SK-N-SH (cell line): ENCODE data around the gene LRRC51. TPM values are rescaled to one million over a fixed set of nuclear protein-coding genes. Genes with fewer than 3 reads are reported as not detected.

Source experiments
- CTCF ChIA-PET: fragments of 300-600, 350-600 bp; formaldehyde crosslinking; extraction: SDS; loops from one replicate; lab custom pipeline; 2021; lab: Yijun Ruan, JAX
- POLR2A ChIA-PET: fragments of 350-600 bp; sonication (Branson Sonifier 250); formaldehyde crosslinking; extraction: SDS; loops from one replicate; lab custom pipeline; 2020; ENCODE audit warnings: antibody characterized with exemption, inconsistent platforms; lab: Yijun Ruan, JAX
- DNase-seq: peaks from one replicate; pipeline ENCODE4 v3.0.0; 2012
- H2AFZ ChIP-seq: fragments of 200-600 bp; sonication (generic); 2 replicates; pipeline ENCODE4 v1.8.1; 2016; ENCODE audit warnings: antibody characterized with exemption, mild to moderate bottlenecking, low read depth
- H3F3A ChIP-seq: fragments of 200-600 bp; sonication (generic); replicated peaks from 2 replicates; pipeline ENCODE3; 2016; ENCODE audit warnings: antibody characterized with exemption, mild to moderate bottlenecking; ENCODE audit not compliant: insufficient read depth
- H3K27ac ChIP-seq, 2 experiments: fragments of 200-500 bp in 1 of 2; fragments of 200-600 bp in 1 of 2; sonication (Bioruptor generic) in 1 of 2; sonication (generic), shearing (Covaris generic) in 1 of 2; 2 replicates each; pipeline versions ENCODE4 v1.5.1 to v1.6.1; 2014 to 2016; ENCODE audit warnings: low read depth in 2 of 2, inconsistent platforms in 1 of 2, low read length in 1 of 2, mild to moderate bottlenecking in 1 of 2, mixed read lengths in 1 of 2
- H3K27me3 ChIP-seq: fragments of 200-600 bp; sonication (generic), shearing (Covaris generic); 2 replicates; pipeline ENCODE4 v1.6.1; 2016; ENCODE audit warnings: mixed run types; ENCODE audit not compliant: insufficient read depth
- H3K36me3 ChIP-seq, 2 experiments: fragments of 200-500 bp in 1 of 2; fragments of 200-600 bp in 1 of 2; sonication (Bioruptor generic) in 1 of 2; sonication (generic) in 1 of 2; replicated peaks in 1 of 2; 2 replicates each; pipeline versions ENCODE3 to v1.5.1; 2014 to 2016; ENCODE audit warnings: low read length in 1 of 2, mild to moderate bottlenecking in 1 of 2; ENCODE audit not compliant: insufficient read depth in 2 of 2, control insufficient read depth in 1 of 2
- H3K4me1 ChIP-seq, 2 experiments: fragments of 200-500 bp in 1 of 2; fragments of 200-600 bp in 1 of 2; sonication (Bioruptor generic) in 1 of 2; sonication (generic), shearing (Covaris generic) in 1 of 2; 2 replicates each; pipeline versions ENCODE4 v1.5.1 to v1.6.1; 2014 to 2016; ENCODE audit warnings: low read depth in 1 of 2, low read length in 1 of 2, mixed run types in 1 of 2; ENCODE audit not compliant: insufficient read depth in 2 of 2, control insufficient read depth in 1 of 2
- H3K4me2 ChIP-seq: fragments of 200-600 bp; sonication (generic), shearing (Covaris generic); 2 replicates; pipeline ENCODE4 v1.6.1; 2017; ENCODE audit warnings: mixed run types
- H3K4me3 ChIP-seq, 2 experiments: fragments of 200-500 bp in 1 of 2; fragments of 200-600 bp in 1 of 2; sonication (Bioruptor generic) in 1 of 2; sonication (generic), shearing (Covaris generic) in 1 of 2; 2 replicates each; pipeline versions ENCODE4 v1.5.1 to v1.8.1; 2014 to 2016; ENCODE audit warnings: low read depth in 2 of 2, inconsistent platforms in 1 of 2, low read length in 1 of 2, mild to moderate bottlenecking in 1 of 2, mixed read lengths in 1 of 2, moderate library complexity in 1 of 2
- H3K79me2 ChIP-seq: fragments of 200-600 bp; sonication (generic); 2 replicates; pipeline ENCODE4 v1.8.1; 2017; ENCODE audit warnings: mild to moderate bottlenecking; ENCODE audit not compliant: insufficient read depth
- H3K9ac ChIP-seq: fragments of 200-600 bp; sonication (generic); 2 replicates; pipeline ENCODE4 v1.6.1; 2017; ENCODE audit warnings: mixed run types
- H3K9me2 ChIP-seq: fragments of 200-600 bp; sonication (generic); 2 replicates; pipeline ENCODE4 v1.6.1; 2017; ENCODE audit warnings: mixed run types
- H3K9me3 ChIP-seq: fragments of 200-600 bp; sonication (generic); 2 replicates; pipeline ENCODE4 v1.6.1; 2017; ENCODE audit warnings: mixed run types, mild to moderate bottlenecking, moderate library complexity
- H4K20me1 ChIP-seq: fragments of 200-600 bp; sonication (generic); 2 replicates; pipeline ENCODE4 v1.6.1; 2017; ENCODE audit warnings: mild to moderate bottlenecking, mixed run types; ENCODE audit not compliant: insufficient read depth
- CHD2 ChIP-seq: fragments of 150-350 bp; IDR thresholded peaks from 2 replicates; pipeline ENCODE4 v1.6.1; 2018; ENCODE audit warnings: low read length; ENCODE audit not compliant: partially characterized antibody
- CTCF ChIP-seq: fragments of 200-600 bp; sonication (generic); IDR thresholded peaks from 2 replicates; pipeline ENCODE4 v1.6.1; 2017; ENCODE audit warnings: antibody characterized with exemption, mild to moderate bottlenecking, moderate library complexity
- ELF1 ChIP-seq: IDR thresholded peaks from 2 replicates; pipeline ENCODE4 v1.4.0; 2012
- EP300 ChIP-seq, 2 experiments: IDR thresholded peaks; 2 replicates each; pipeline versions ENCODE4 v1.4.0 to v1.6.1; 2012; ENCODE audit warnings: borderline replicate concordance in 1 of 2, low read depth in 1 of 2, low read length in 1 of 2
- FOSL2 ChIP-seq: IDR thresholded peaks from 2 replicates; pipeline ENCODE4 v1.4.0; 2012; ENCODE audit warnings: low read depth, mild to moderate bottlenecking, moderate library complexity, borderline replicate concordance
- GABPA ChIP-seq: IDR thresholded peaks from 2 replicates; pipeline ENCODE4 v1.4.0; 2012; ENCODE audit warnings: low read depth, mild to moderate bottlenecking
- GATA2 ChIP-seq: sonication (generic); formaldehyde crosslinking; IDR thresholded peaks from 2 replicates; pipeline ENCODE4 v1.5.0; 2020; ENCODE audit warnings: mild to moderate bottlenecking, missing genetic modification reagents
- JUND ChIP-seq: IDR thresholded peaks from 2 replicates; pipeline ENCODE4 v1.4.0; 2012
- MXI1 ChIP-seq: IDR thresholded peaks from 2 replicates; pipeline ENCODE4 v1.6.1; 2012; ENCODE audit warnings: mild to moderate bottlenecking, low read depth, low read length, improper control_type of control experiment
- NFIC ChIP-seq: IDR thresholded peaks from 2 replicates; pipeline ENCODE4 v1.4.0; 2012; ENCODE audit warnings: borderline replicate concordance
- NRF1 ChIP-seq: IDR thresholded peaks from 2 replicates; pipeline ENCODE4 v1.6.1; 2012; ENCODE audit warnings: low read depth, mild to moderate bottlenecking, low read length
- PBX3 ChIP-seq: IDR thresholded peaks from 2 replicates; pipeline ENCODE4; 2012
- RAD21 ChIP-seq: IDR thresholded peaks from 2 replicates; pipeline ENCODE4 v1.6.1; 2012; ENCODE audit warnings: mild to moderate bottlenecking, low read length
- RCOR1 ChIP-seq: fragments of 150-350 bp; IDR thresholded peaks from 2 replicates; pipeline ENCODE4 v1.6.1; 2017; ENCODE audit warnings: antibody characterized with exemption, low read length
- RFX5 ChIP-seq: IDR thresholded peaks from 2 replicates; pipeline ENCODE4 v1.6.1; 2012; ENCODE audit warnings: mild to moderate bottlenecking, improper control_type of control experiment, low read length
- RXRA ChIP-seq: IDR thresholded peaks from 2 replicates; pipeline ENCODE4 v1.4.0; 2012; ENCODE audit warnings: low read depth, mild to moderate bottlenecking, borderline replicate concordance
- SMC3 ChIP-seq: IDR thresholded peaks from 2 replicates; pipeline ENCODE4 v1.6.1; 2012; ENCODE audit warnings: low read depth, low read length, improper control_type of control experiment
- TEAD4 ChIP-seq: IDR thresholded peaks from 2 replicates; pipeline ENCODE4 v1.4.0; 2012; ENCODE audit warnings: mild to moderate bottlenecking, borderline replicate concordance; ENCODE audit not compliant: insufficient read depth
- USF1 ChIP-seq: IDR thresholded peaks from 2 replicates; pipeline ENCODE4 v1.4.0; 2012; ENCODE audit warnings: low read depth, borderline replicate concordance
- USF2 ChIP-seq: fragments of 150-350 bp; IDR thresholded peaks from 2 replicates; pipeline ENCODE4 v1.6.1; 2017; ENCODE audit warnings: antibody characterized with exemption, low read length, low read depth, borderline replicate concordance
- YY1 ChIP-seq: IDR thresholded peaks from 2 replicates; pipeline ENCODE4 v1.4.0; 2012; ENCODE audit warnings: low read depth, mild to moderate bottlenecking
- WGBS: methylation state at CpG from one replicate; pipeline ENCODE4 v1.1.6; 2017; ENCODE audit warnings: low lambda C conversion rate; 5-methylcytosine and 5-hydroxymethylcytosine counted together
- polyA plus RNA-seq, 3 experiments: library from polyadenylated mRNA; depleted of rRNA; stranded (reverse); fragments of >200 nt; gene quantifications; 2 replicates each; pipeline ENCODE4 v1.2.3, GENCODE V29; 2012
- TF ChIP-seq, protein P1 (sequence below): IDR thresholded peaks from 2 replicates; pipeline ENCODE4 v1.4.0; 2012; ENCODE audit warnings: low read depth, borderline replicate concordance

LRRC51 gene
- polyA plus RNA-seq, 1 of the 3 experiments (the other 2 are of a cell fraction), result 7.3 TPM

GRCh38 chr11:72041364-72042063 is 39.1 kb upstream of the LRRC51 start (continued):
- TF ChIP-seq CTCF, result no peak
- no peak for TF ChIP-seq TEAD4
- peak; percentile 15; the same call in 1 of the 2 replicates for TF ChIP-seq RAD21
- no peak for TF ChIP-seq JUND
- TF ChIP-seq USF2, result no peak
- TF ChIP-seq GABPA, result no peak
- 0 out of 2 replicates have a peak, but pooled peaks have one; percentile 12 for TF ChIP-seq NFIC
- TF ChIP-seq RCOR1, result no peak
- TF ChIP-seq CHD2, result peak; percentile 52
- TF ChIP-seq PBX3, result no peak
- TF ChIP-seq SMC3, result 0 out of 2 replicates have a peak, but pooled peaks have one; percentile 1
- TF ChIP-seq FOSL2, result no peak
- peak; percentile 83 for TF ChIP-seq YY1
- no peak for TF ChIP-seq RXRA
- TF ChIP-seq GATA2 (CRISPR knock-in tag), result peak; percentile 89
- no peak for TF ChIP-seq ELF1

DNA sequence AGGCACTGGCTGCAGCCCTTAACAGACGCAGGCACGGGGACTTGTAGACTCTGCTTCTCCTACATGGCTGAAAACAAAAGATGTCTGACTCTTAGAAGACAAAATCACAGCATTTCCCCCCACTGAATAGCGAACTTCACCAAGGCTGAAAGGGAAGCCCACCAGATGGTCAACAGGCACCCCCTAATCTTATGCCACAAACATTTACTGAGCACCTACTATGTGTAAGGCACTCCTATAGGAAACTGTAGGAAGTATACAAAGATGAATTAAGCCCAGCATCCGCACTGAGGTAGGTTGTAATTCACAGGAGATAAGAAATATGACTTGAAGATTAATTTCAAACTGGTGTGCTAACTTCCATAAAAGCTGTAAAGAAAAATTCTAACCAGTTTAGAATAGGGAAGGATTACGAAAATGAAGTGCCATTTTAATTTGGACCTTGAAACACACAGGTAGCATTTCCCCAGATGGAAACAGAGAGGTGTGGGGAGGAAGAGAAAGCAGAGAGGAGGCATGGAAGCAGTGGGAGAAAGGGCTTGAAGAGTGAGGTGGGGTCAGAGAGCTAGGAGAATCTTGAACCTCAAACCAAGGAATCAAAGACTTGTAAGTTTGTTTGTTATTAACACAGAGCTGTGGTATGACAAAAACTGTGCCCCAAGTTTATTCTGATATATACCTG is 38.4 kb upstream of the LRRC51 start:
- Histone ChIP-seq H3K4me3 (peak overlapping the region; percentile 64 to 67), H3K27ac (peak overlapping the region; percentile 97 to 99), H3K4me2 (peak overlapping the region; percentile 91), H4K20me1 (peaks cover 11% of the 10 kb centered on the region), H3K9me3 (no peaks in the 10 kb centered on the region), H3F3A (peaks cover 18% of the 10 kb centered on the region), H3K9me2 (no peaks in the 10 kb centered on the region), H3K79me2 (peaks cover 94% of the 10 kb centered on the region), H3K9ac (peak overlapping the region; percentile 84), H2AFZ (peak overlapping the region; percentile 93), H3K27me3 (no peaks in the 10 kb centered on the region), H3K4me1 (peaks cover 18 to 41% of the 10 kb centered on the region in 2 experiments), H3K36me3 (no peaks in the 10 kb centered on the region)
- CTCF ChIA-PET, result interaction anchor here (1.0 to 5.2 kb wide), 6 partner anchors 11 to 549 kb away, joined by 3 to 22 read pairs (median 8); no protein-coding TSS in a partner anchor
- WGBS, result 24% methylated on average over 5 of the region's 5 CpGs
- DNase-seq, result no peak
- POLR2A ChIA-PET, result interaction anchor here (0.6 to 1.6 kb wide), 6 partner anchors 8 to 70 kb away, joined by 3 to 7 read pairs (median 3); no protein-coding TSS in a partner anchor
- TF ChIP-seq, protein P1, sequence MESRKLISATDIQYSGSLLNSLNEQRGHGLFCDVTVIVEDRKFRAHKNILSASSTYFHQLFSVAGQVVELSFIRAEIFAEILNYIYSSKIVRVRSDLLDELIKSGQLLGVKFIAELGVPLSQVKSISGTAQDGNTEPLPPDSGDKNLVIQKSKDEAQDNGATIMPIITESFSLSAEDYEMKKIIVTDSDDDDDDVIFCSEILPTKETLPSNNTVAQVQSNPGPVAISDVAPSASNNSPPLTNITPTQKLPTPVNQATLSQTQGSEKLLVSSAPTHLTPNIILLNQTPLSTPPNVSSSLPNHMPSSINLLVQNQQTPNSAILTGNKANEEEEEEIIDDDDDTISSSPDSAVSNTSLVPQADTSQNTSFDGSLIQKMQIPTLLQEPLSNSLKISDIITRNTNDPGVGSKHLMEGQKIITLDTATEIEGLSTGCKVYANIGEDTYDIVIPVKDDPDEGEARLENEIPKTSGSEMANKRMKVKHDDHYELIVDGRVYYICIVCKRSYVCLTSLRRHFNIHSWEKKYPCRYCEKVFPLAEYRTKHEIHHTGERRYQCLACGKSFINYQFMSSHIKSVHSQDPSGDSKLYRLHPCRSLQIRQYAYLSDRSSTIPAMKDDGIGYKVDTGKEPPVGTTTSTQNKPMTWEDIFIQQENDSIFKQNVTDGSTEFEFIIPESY, result no peak
- no peak for TF ChIP-seq NRF1
- no peak for TF ChIP-seq JUND
- TF ChIP-seq RFX5, result no peak
- no peak for TF ChIP-seq TEAD4
- no peak for TF ChIP-seq USF2
- no peak for TF ChIP-seq MXI1
- no peak for TF ChIP-seq RAD21
- TF ChIP-seq USF1, result no peak
- TF ChIP-seq RXRA, result no peak
- TF ChIP-seq EP300 (IDR thresholded peaks at IDR 0.05; ENCODE audit: borderline replicate concordance in 1 of 2, low read depth in 1 of 2, low read length in 1 of 2), result no peak
